H1 (cell line): ENCODE results near the gene BCAS3. TPM values are rescaled to one million over a fixed set of nuclear protein-coding genes. Genes with fewer than 3 reads are reported as not detected.

Source experiments
- CTCF ChIA-PET: fragments of 300-600 bp; sonication (Branson Sonifier 250); formaldehyde crosslinking; loops from one replicate; lab custom pipeline; 2021; ENCODE audit not compliant: partially characterized antibody; lab: Charles Lee
- POLR2A ChIA-PET: fragments of 300-600 bp; sonication (Branson Sonifier 250); formaldehyde crosslinking; loops from one replicate; lab custom pipeline; 2021; ENCODE audit warnings: inconsistent platforms; ENCODE audit not compliant: partially characterized antibody; lab: Charles Lee
- DNase-seq, 2 experiments: peaks; one replicate each; pipeline versions ENCODE4 v3.0.0 to v3.0.0-alpha.2; 2010 to 2022; ENCODE audit warnings: low spot score in 2 of 2, low read depth in 1 of 2, mixed read lengths in 1 of 2
- FAIRE-seq: peaks from 2 replicates; lab custom pipeline; 2011; peaks lifted over from hg19 to GRCh38; lab: Jason Lieb, UNC
- H2AFZ ChIP-seq: 2 replicates; pipeline ENCODE4 v1.8.1; 2012; ENCODE audit warnings: low read length, inconsistent platforms
- H2AK5ac ChIP-seq: 2 replicates; pipeline ENCODE4 v1.6.1; 2013; ENCODE audit warnings: low read depth, low read length
- H2BK120ac ChIP-seq: replicated peaks from 2 replicates; pipeline ENCODE3; 2013; ENCODE audit warnings: low read depth, low read length, inconsistent platforms
- H2BK12ac ChIP-seq: 2 replicates; pipeline ENCODE4 v1.6.1; 2013; ENCODE audit warnings: low read depth, low read length
- H2BK15ac ChIP-seq: 2 replicates; pipeline ENCODE4 v1.6.1; 2013; ENCODE audit warnings: low read length
- H2BK20ac ChIP-seq: 2 replicates; pipeline ENCODE4 v1.6.1; 2013; ENCODE audit warnings: low read length
- H2BK5ac ChIP-seq: 2 replicates; pipeline ENCODE4 v1.6.1; 2013; ENCODE audit warnings: low read depth, low read length
- H3K14ac ChIP-seq: 2 replicates; pipeline ENCODE4 v1.6.1; 2013; ENCODE audit warnings: inconsistent platforms; ENCODE audit not compliant: insufficient read length
- H3K18ac ChIP-seq: 2 replicates; pipeline ENCODE4 v1.6.1; 2013; ENCODE audit warnings: low read length; ENCODE audit errors: extremely low read depth
- H3K23ac ChIP-seq: 2 replicates; pipeline ENCODE4 v1.6.1; 2013; ENCODE audit warnings: inconsistent platforms; ENCODE audit not compliant: insufficient read length
- H3K23me2 ChIP-seq: 2 replicates; pipeline ENCODE4 v1.6.1; 2013; ENCODE audit warnings: low read depth, low read length
- H3K27ac ChIP-seq: 2 replicates; pipeline ENCODE4 v1.6.1; 2011; ENCODE audit warnings: low read depth, low read length, inconsistent platforms
- H3K27me3 ChIP-seq, 4 experiments: replicated peaks in 1 of 4; 1 replicate in 1 of 4; 2 replicates in 3 of 4; pipeline versions ENCODE4 v1.6.1 to v1.8.1; 2011 to 2013; ENCODE audit warnings: low read length in 3 of 4, mild to moderate bottlenecking in 3 of 4, inconsistent platforms in 2 of 4, mixed read lengths in 2 of 4, moderate library complexity in 1 of 4; ENCODE audit not compliant: control insufficient read depth in 3 of 4, insufficient read depth in 3 of 4; ENCODE audit errors: extremely low read depth in 1 of 4
- H3K36me3 ChIP-seq, 4 experiments: 2 replicates each; pipeline versions ENCODE4 v1.6.1 to v1.8.1; 2011 to 2013; ENCODE audit warnings: mild to moderate bottlenecking in 4 of 4, low read length in 3 of 4, moderate library complexity in 2 of 4, control low read depth in 1 of 4, inconsistent platforms in 1 of 4; ENCODE audit not compliant: insufficient read depth in 4 of 4, control insufficient read depth in 2 of 4
- H3K4ac ChIP-seq: replicated peaks from 2 replicates; pipeline ENCODE3; 2013; ENCODE audit warnings: low read length, low read depth, mixed read lengths, inconsistent platforms; ENCODE audit not compliant: insufficient read length
- H3K4me1 ChIP-seq, 4 experiments: replicated peaks in 1 of 4; 1 replicate in 1 of 4; 2 replicates in 3 of 4; pipeline versions ENCODE4 v1.6.1 to v1.8.1; 2011 to 2013; ENCODE audit warnings: low read length in 3 of 4, inconsistent platforms in 2 of 4, mixed read lengths in 1 of 4; ENCODE audit not compliant: insufficient read depth in 4 of 4, control insufficient read depth in 3 of 4
- H3K4me2 ChIP-seq, 2 experiments: 2 replicates each; pipeline versions ENCODE4 v1.6.1 to v1.8.1; 2011 to 2013; ENCODE audit warnings: low read depth in 2 of 2, low read length in 2 of 2, control low read depth in 1 of 2, inconsistent platforms in 1 of 2, mild to moderate bottlenecking in 1 of 2; ENCODE audit not compliant: insufficient read depth in 1 of 2
- H3K4me3 ChIP-seq, 4 experiments: fragments of 200-600, 300-600 bp in 1 of 4; sonication (generic), shearing (Covaris generic), sonication (Bioruptor Twin) in 1 of 4; 2 replicates each; pipeline versions ENCODE4 v1.5.1 to v1.8.1; 2011 to 2016; ENCODE audit warnings: low read length in 4 of 4, low read depth in 3 of 4, control low read depth in 2 of 4, inconsistent platforms in 2 of 4, mild to moderate bottlenecking in 2 of 4, mixed read lengths in 1 of 4, moderate library complexity in 1 of 4; ENCODE audit not compliant: insufficient read depth in 2 of 4; ENCODE audit errors: extremely low read depth in 1 of 4
- H3K56ac ChIP-seq: replicated peaks from 2 replicates; pipeline ENCODE3; 2013; ENCODE audit warnings: low read depth, mild to moderate bottlenecking, mixed read lengths, low read length, inconsistent platforms; ENCODE audit not compliant: insufficient read length
- H3K79me1 ChIP-seq: 2 replicates; pipeline ENCODE4 v1.6.1; 2013; ENCODE audit warnings: low read depth, low read length, control low read depth
- H3K79me2 ChIP-seq, 2 experiments: 2 replicates each; pipeline versions ENCODE4 v1.6.1 to v1.8.1; 2012 to 2013; ENCODE audit warnings: low read length in 2 of 2, mild to moderate bottlenecking in 2 of 2, inconsistent platforms in 1 of 2; ENCODE audit not compliant: insufficient read depth in 2 of 2, control insufficient read depth in 1 of 2
- H3K9ac ChIP-seq, 4 experiments: replicated peaks in 1 of 4; 1 replicate in 1 of 4; 2 replicates in 3 of 4; pipeline versions ENCODE4 v1.6.1 to v1.8.1; 2011 to 2013; ENCODE audit warnings: low read depth in 3 of 4, low read length in 3 of 4, control low read depth in 2 of 4, mild to moderate bottlenecking in 2 of 4, moderate library complexity in 2 of 4, inconsistent platforms in 1 of 4; ENCODE audit errors: extremely low read depth in 1 of 4
- H3K9me3 ChIP-seq, 2 experiments: 2 replicates each; pipeline versions ENCODE4 v1.6.1 to v1.8.1; 2012 to 2013; ENCODE audit warnings: mild to moderate bottlenecking in 2 of 2, moderate library complexity in 2 of 2, control low read depth in 1 of 2, inconsistent platforms in 1 of 2, low read depth in 1 of 2, low read length in 1 of 2, mixed read lengths in 1 of 2; ENCODE audit not compliant: insufficient read depth in 2 of 2
- H4K20me1 ChIP-seq, 2 experiments: replicated peaks in 1 of 2; 2 replicates each; pipeline versions ENCODE3 to v1.8.1; 2011 to 2013; ENCODE audit warnings: inconsistent platforms in 2 of 2, low read length in 2 of 2, mild to moderate bottlenecking in 1 of 2; ENCODE audit not compliant: insufficient read depth in 2 of 2, control insufficient read depth in 1 of 2
- H4K5ac ChIP-seq: 2 replicates; pipeline ENCODE4 v1.6.1; 2013; ENCODE audit warnings: low read length, low read depth, mixed read lengths, inconsistent platforms; ENCODE audit not compliant: insufficient read length
- H4K8ac ChIP-seq: 2 replicates; pipeline ENCODE4 v1.8.0; 2013; ENCODE audit warnings: mild to moderate bottlenecking, moderate library complexity, low read length, inconsistent platforms; ENCODE audit not compliant: insufficient read depth; ENCODE audit errors: extremely low read depth
- H4K91ac ChIP-seq: replicated peaks from 2 replicates; pipeline ENCODE3; 2013; ENCODE audit warnings: low read length, mixed read lengths, inconsistent platforms; ENCODE audit not compliant: insufficient read length
- BACH1 ChIP-seq: IDR thresholded peaks from 2 replicates; pipeline ENCODE4 v1.6.1; 2012; ENCODE audit warnings: low read length, improper control_type of control experiment
- EZH2 ChIP-seq: fragments of 200-600 bp; sonication (generic); IDR thresholded peaks from 2 replicates; pipeline ENCODE4 v1.7.1; 2012; ENCODE audit warnings: low read depth, mild to moderate bottlenecking, moderate library complexity, low read length, inconsistent platforms; ENCODE audit not compliant: severe bottlenecking
- KDM5A ChIP-seq: fragments of 200-600 bp; IDR thresholded peaks from 2 replicates; pipeline ENCODE4 v1.7.1; 2012; ENCODE audit warnings: mild to moderate bottlenecking, low read length, inconsistent platforms, mixed read lengths
- PHF8 ChIP-seq: fragments of 200-600 bp; sonication (generic); conservative IDR thresholded peaks from 2 replicates; pipeline ENCODE4 v1.7.1; 2012; ENCODE audit warnings: low read depth, mild to moderate bottlenecking, inconsistent platforms, low read length, moderate library complexity
- RBBP5 ChIP-seq: IDR thresholded peaks from 2 replicates; pipeline ENCODE4 v1.7.1; 2012; ENCODE audit warnings: low read depth, mild to moderate bottlenecking, inconsistent platforms, low read length, moderate library complexity, borderline replicate concordance
- SP2 ChIP-seq: IDR thresholded peaks from 2 replicates; pipeline ENCODE4 v1.6.1; 2012; ENCODE audit warnings: mild to moderate bottlenecking, low read length, inconsistent platforms
- SP4 ChIP-seq: IDR thresholded peaks from 2 replicates; pipeline ENCODE4 v1.6.1; 2012; ENCODE audit warnings: low read length, inconsistent platforms
- TAF7 ChIP-seq: optimal IDR thresholded peaks from 2 replicates; pipeline ENCODE3; 2011; ENCODE audit warnings: low read depth, mild to moderate bottlenecking, inconsistent platforms, low read length, moderate library complexity, borderline replicate concordance
- ZNF274 ChIP-seq: IDR thresholded peaks from 2 replicates; pipeline ENCODE4 v1.7.0; 2012; ENCODE audit warnings: low read length, borderline replicate concordance; ENCODE audit errors: extremely low read depth
- WGBS, 2 experiments: shearing (Covaris generic) in 1 of 2; methylation state at CpG; one replicate each; pipeline versions ENCODE4 v1.1.6 to v1.1.7; 2013 to 2015; ENCODE audit warnings: low lambda C conversion rate in 2 of 2, mixed read lengths in 2 of 2, inconsistent platforms in 1 of 2, low coverage in 1 of 2, missing lambda C conversion rate in 1 of 2; ENCODE audit not compliant: insufficient replicate concordance in 2 of 2, insufficient coverage in 1 of 2, insufficient read length in 1 of 2; ENCODE audit errors: extremely low coverage in 1 of 2, missing lambda C conversion rate in 1 of 2; 5-methylcytosine and 5-hydroxymethylcytosine counted together
- polyA plus RNA-seq, 7 experiments: library from polyadenylated mRNA; depleted of rRNA in 3 of 7; stranded (reverse) in 5 of 7; unstranded in 2 of 7; fragments of >200 nt in 5 of 7; fragments of 200-250 nt in 2 of 7; gene quantifications; 1 replicate in 5 of 7; 2 replicates in 1 of 7; 4 replicates in 1 of 7; pipeline versions ENCODE4 v1.2.1 to v1.2.3, GENCODE V29; 2011 to 2013; ENCODE audit warnings: missing spikeins in 2 of 7, mixed read lengths in 2 of 7
- total RNA-seq: library from RNA; stranded (reverse); fragmentation: NEBNext Ultra II Directional; extraction: Animal tissue kit (Norgen Biotek cat#: 25700); gene quantifications from 2 replicates; pipeline ENCODE4 v1.2.1, GENCODE V29; 2021

BCAS3 gene
- total and polyA plus RNA-seq, 2 of the 8 experiments (the other 6 are each of a cell fraction or from before 2014, with no cell fraction given): 9.9 to 13.3 TPM

DNA sequence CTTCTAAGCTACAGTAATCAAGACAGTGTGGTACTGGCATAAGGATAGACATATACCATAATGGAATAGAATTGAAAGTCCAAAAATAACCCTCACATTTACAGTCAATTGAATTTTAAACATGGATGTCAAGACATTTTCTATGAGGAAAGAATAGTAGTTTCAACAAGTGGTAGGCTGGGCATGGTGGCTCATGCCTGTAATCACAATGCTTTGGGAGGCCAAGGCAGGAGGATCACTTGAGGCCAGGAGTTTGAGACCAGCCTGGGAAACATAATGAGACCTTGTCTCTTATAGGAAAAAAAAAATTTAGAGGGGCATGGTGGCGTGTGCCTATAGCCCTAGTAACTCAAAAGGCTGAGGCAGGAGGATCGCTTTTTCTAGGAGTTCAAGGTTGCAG is 599.2 kb downstream of the BCAS3 start:
- WGBS, 2 experiments: 81% methylated on average over 2 of the region's 2 CpGs; no CpG with 5 or more reads in 1 of the 2 experiments
- Histone ChIP-seq H3K56ac (no peak overlapping the region), H3K79me2 (no peaks in the 10 kb centered on the region), H3K27ac (no peak overlapping the region), H3K4ac (no peak overlapping the region), H3K4me2 (no peak overlapping the region), H3K79me1 (no peaks in the 10 kb centered on the region), H2BK5ac (no peak overlapping the region), H3K4me3 (no peak overlapping the region), H3K14ac (no peak overlapping the region), H3K9ac (no peak overlapping the region), H4K5ac (no peak overlapping the region), H4K8ac (no peak overlapping the region), H2BK20ac (no peak overlapping the region), H4K20me1 (no peaks in the 10 kb centered on the region), H3K27me3 (no peaks in the 10 kb centered on the region), H3K36me3 (no peaks in the 10 kb centered on the region), H2AK5ac (no peak overlapping the region), H3K23ac (no peak overlapping the region), H3K18ac (no peak overlapping the region), H3K4me1 (no peaks in the 10 kb centered on the region; a peak in 1 of 7 replicates), H3K23me2 (no peaks in the 10 kb centered on the region), H2BK120ac (no peak overlapping the region), H2BK15ac (no peak overlapping the region), H3K9me3 (no peaks in the 10 kb centered on the region), H4K91ac (no peak overlapping the region), H2BK12ac (no peak overlapping the region), H2AFZ (no peak overlapping the region)
- DNase-seq: no peak
- TF ChIP-seq TAF7: no peak
- no peak for TF ChIP-seq PHF8
- no peak for TF ChIP-seq ZNF274
- TF ChIP-seq SP2: no peak
- TF ChIP-seq RBBP5: no peak
- no peak for TF ChIP-seq EZH2
- TF ChIP-seq SP4: no peak
- TF ChIP-seq BACH1: no peak
- TF ChIP-seq KDM5A: no peak
- ChIA-PET CTCF (no interaction called here), POLR2A (no interaction called here)
- FAIRE-seq: no peak
